Skeletal muscle tissue (tissue), 4 donors: ENCODE measurements around the gene TNS3. TPM values are rescaled to one million over a fixed set of nuclear protein-coding genes. Genes with fewer than 3 reads are reported as not detected.
"Not testable (repeated sequence)": the region's sequence is repeated elsewhere in the genome, so short reads cannot be mapped to it uniquely, and the experiment has no call there.

Source experiments
- H3K27ac ChIP-seq: one replicate; pipeline ENCODE4 v1.7.0; 2013; ENCODE audit warnings: mild to moderate bottlenecking, low read depth, low read length, inconsistent platforms
- H3K27me3 ChIP-seq, 3 donors: one replicate each; pipeline ENCODE4 v1.7.0; 2013; ENCODE audit warnings: low read length in 3 of 3; ENCODE audit not compliant: control insufficient read depth in 3 of 3, insufficient read depth in 3 of 3
- H3K36me3 ChIP-seq, 3 donors: one replicate each; pipeline ENCODE4 v1.7.0; 2013; ENCODE audit warnings: low read length in 3 of 3; ENCODE audit not compliant: control insufficient read depth in 3 of 3, insufficient read depth in 3 of 3
- H3K4me1 ChIP-seq, 3 donors: one replicate each; pipeline ENCODE4 v1.7.0; 2013; ENCODE audit warnings: low read length in 3 of 3, mild to moderate bottlenecking in 3 of 3; ENCODE audit not compliant: control insufficient read depth in 3 of 3, insufficient read depth in 3 of 3
- H3K4me3 ChIP-seq, 3 donors: one replicate each; pipeline ENCODE4 v1.7.0; 2013; ENCODE audit warnings: low read length in 3 of 3
- H3K9ac ChIP-seq, 3 donors: one replicate each; pipeline ENCODE4 v1.7.0; 2013; ENCODE audit warnings: low read length in 3 of 3, mild to moderate bottlenecking in 3 of 3, moderate library complexity in 2 of 3, low read depth in 1 of 3
- H3K9me3 ChIP-seq, 3 donors: one replicate each; pipeline ENCODE4 v1.7.0; 2013; ENCODE audit warnings: low read length in 3 of 3; ENCODE audit not compliant: control insufficient read depth in 3 of 3
- total RNA-seq: library from RNA; depleted of rRNA; stranded (reverse); fragments of >200 nt; gene quantifications from one replicate; pipeline ENCODE4 v1.2.3, GENCODE V29; 2014
- donor health status: Osteomylitis.

Gene TNS3
- total RNA-seq, 1 donor from 2014 or later: 33.4 TPM

DNA sequence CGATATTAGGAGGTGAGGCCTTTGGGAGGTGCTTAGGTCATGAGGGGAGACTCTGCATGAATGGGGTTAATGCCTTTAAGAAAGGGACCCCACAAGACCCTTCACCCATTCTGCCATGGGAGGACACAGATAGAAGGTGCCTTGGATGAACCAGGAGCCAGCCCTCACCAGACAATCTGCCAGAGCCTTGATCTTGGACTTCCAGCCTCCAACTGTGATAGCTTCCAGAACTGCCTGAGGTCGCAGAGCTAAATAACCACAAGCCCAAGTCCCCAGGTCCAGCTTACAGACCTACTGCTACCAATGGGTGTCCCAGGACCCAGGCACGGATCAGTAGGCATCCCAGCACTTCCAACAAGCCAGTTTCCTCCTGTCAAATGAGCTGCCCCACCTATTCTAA is 37.5 kb downstream of the TNS3 start:
- Histone ChIP-seq H3K4me3 (no peak overlapping the region), H3K9me3 (no peaks in the 10 kb centered on the region), H3K27ac (no peak overlapping the region), H3K9ac (no peak overlapping the region), H3K36me3 (peaks cover 0 to 2% (median 0%) of the 10 kb centered on the region in 3 donors), H3K27me3 (no peaks in the 10 kb centered on the region), H3K4me1 (peaks cover 0 to 10% (median 0%) of the 10 kb centered on the region in 3 donors)

DNA sequence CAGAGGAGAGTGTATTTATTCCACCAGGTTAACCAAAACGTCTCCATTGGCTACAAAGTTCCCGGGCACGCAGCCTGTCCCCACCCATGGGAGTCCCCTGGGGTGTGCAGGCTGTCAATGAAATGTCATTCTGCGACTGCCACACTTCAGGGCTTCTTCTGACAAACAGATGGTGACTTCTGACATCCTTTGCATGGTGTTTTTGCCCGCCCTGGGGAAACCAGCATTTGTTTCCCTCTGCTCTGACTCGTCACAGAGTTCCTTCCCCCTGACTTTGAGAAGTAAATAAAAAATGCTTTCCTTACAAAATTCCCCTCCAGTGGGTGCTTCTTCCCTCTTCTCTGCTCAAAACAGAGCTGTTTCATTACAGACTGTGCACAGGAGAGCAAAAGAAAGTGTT is 38.2 kb downstream of the TNS3 start:
- no peak overlapping the region for H3K27ac ChIP-seq
- H3K9me3 ChIP-seq: no peaks in the 10 kb centered on the region
- no peaks in the 10 kb centered on the region for H3K27me3 ChIP-seq
- H3K36me3 ChIP-seq: peaks cover 0 to 2% (median 0%) of the 10 kb centered on the region in 3 donors
- no peak overlapping the region for H3K4me3 ChIP-seq
- no peak overlapping the region for H3K9ac ChIP-seq
- H3K4me1 ChIP-seq: peaks cover 0 to 10% (median 0%) of the 10 kb centered on the region in 3 donors

DNA sequence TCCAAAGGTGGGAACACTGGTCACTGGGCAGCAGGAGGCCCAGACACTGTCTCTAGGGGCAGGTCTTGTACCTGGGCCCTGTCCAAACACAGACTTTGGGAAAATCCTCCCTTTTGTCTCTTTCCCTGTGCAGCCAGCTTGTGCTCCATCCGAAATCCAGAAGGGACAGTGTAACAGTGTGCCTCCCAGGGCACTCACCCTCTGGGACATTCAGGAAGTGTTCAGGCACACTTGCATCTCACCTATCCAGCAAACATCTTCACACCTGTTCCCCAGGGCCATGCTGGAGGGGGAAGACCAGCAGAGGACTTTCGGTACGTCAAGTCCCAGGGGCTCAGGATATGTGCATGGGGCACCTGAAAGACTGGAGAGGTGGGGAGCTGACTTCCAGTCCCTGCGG is 38.9 kb downstream of the TNS3 start:
- H3K9ac ChIP-seq: no peak overlapping the region
- no peaks in the 10 kb centered on the region for H3K9me3 ChIP-seq
- H3K27me3 ChIP-seq: no peaks in the 10 kb centered on the region
- H3K27ac ChIP-seq: no peak overlapping the region
- H3K36me3 ChIP-seq: peaks cover 0 to 2% (median 0%) of the 10 kb centered on the region in 3 donors
- peaks cover 0 to 11% (median 0%) of the 10 kb centered on the region in 3 donors for H3K4me1 ChIP-seq
- H3K4me3 ChIP-seq: no peak overlapping the region

- no peaks in the 10 kb centered on the region for H3K27me3 ChIP-seq
- H3K4me3 ChIP-seq: no peak overlapping the region
- no peak overlapping the region for H3K27ac ChIP-seq
- H3K9me3 ChIP-seq: no peaks in the 10 kb centered on the region
- no peak overlapping the region for H3K9ac ChIP-seq
- H3K36me3 ChIP-seq: peaks cover 0 to 2% (median 0%) of the 10 kb centered on the region in 3 donors
- peaks cover 2 to 17% (median 4%) of the 10 kb centered on the region in 3 donors for H3K4me1 ChIP-seq
Observed at GRCh38 chr7:47542051-47542450, 39.9 kb downstream of the TNS3 start.

DNA sequence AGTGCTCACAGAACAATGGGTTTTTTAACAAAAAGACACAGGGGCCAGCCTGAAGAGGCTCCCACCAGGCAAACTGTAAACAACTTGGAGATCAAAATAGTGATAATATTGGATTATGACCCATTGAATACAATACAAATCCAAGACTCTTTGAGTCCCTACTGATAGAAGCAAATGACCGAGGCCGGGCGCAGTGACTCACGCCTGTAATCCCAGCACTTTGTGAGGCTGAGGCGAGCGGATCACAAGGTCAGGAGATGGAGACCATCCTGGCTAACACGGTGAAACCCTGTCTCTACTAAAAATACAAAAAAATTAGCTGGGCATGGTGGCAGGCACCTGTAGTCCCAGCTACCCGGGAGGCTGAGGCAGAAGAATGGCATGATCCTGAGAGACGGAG is 40.4 kb downstream of the TNS3 start:
- not testable (repeated sequence) for H3K27ac ChIP-seq, H3K9me3 ChIP-seq, H3K27me3 ChIP-seq, H3K36me3 ChIP-seq, H3K9ac ChIP-seq, H3K4me3 ChIP-seq
- peaks cover 6 to 20% (median 7%) of the 10 kb centered on the region in 3 donors for H3K4me1 ChIP-seq

DNA sequence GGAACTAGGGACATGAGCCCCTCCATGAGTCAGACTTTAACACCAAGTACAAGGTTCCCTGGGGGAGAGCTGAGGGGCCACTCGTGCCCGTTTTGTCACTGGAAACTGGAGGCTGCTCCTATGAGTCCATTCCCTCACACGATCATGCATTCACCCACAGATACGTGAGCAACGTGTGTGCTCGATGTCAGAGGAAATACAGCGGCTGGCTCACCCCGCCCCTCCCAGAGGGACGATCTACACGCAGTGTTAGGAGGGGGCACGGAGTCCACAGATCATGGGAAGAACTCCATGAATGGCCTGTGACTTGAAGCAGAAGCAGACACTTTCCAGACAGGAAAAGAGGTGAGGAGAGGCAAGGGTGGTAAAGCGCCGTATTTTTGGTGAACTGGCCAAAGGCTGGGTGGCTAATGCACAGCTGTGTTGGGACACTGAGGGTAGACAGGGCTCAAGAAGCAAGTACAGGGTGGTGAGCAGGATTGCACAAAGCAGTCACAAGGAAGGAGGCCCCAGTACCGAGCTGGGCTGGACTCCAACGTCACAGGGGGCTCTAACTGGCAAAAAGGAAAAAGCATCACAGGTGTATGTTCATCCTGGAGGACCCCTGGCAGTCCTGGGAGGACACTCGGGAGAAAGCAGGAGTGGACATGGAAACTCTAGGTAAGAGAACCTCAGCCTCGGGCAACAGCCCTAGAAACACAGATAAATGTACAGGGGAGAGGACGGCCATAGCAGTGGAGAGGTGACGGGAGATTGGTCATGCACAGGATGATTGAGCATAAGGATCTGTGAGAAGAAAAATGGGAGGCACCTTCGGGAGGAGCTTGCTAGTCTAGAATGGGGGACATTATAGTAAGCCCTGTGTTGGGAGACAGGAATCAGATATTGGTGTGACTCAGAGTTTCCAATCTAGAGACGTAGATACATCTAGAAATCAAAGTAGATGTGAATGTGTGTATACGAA is 41.2 kb downstream of the TNS3 start:
- Histone ChIP-seq H3K4me3 (no peak overlapping the region), H3K4me1 (peaks cover 10 to 27% (median 11%) of the 10 kb centered on the region in 3 donors), H3K9me3 (no peaks in the 10 kb centered on the region), H3K27ac (no peak overlapping the region), H3K27me3 (no peaks in the 10 kb centered on the region), H3K36me3 (peaks cover 0 to 2% (median 0%) of the 10 kb centered on the region in 3 donors), H3K9ac (no peak overlapping the region)

- no peak overlapping the region for H3K9ac ChIP-seq
- no peaks in the 10 kb centered on the region for H3K27me3 ChIP-seq
- no peak overlapping the region for H3K4me3 ChIP-seq
- H3K9me3 ChIP-seq: no peaks in the 10 kb centered on the region
- H3K4me1 ChIP-seq: peaks cover 15 to 32% (median 17%) of the 10 kb centered on the region in 3 donors
- peaks cover 0 to 2% (median 0%) of the 10 kb centered on the region in 3 donors for H3K36me3 ChIP-seq
- no peak overlapping the region for H3K27ac ChIP-seq
Observed at GRCh38 chr7:47540053-47540386, 41.9 kb downstream of the TNS3 start.

DNA sequence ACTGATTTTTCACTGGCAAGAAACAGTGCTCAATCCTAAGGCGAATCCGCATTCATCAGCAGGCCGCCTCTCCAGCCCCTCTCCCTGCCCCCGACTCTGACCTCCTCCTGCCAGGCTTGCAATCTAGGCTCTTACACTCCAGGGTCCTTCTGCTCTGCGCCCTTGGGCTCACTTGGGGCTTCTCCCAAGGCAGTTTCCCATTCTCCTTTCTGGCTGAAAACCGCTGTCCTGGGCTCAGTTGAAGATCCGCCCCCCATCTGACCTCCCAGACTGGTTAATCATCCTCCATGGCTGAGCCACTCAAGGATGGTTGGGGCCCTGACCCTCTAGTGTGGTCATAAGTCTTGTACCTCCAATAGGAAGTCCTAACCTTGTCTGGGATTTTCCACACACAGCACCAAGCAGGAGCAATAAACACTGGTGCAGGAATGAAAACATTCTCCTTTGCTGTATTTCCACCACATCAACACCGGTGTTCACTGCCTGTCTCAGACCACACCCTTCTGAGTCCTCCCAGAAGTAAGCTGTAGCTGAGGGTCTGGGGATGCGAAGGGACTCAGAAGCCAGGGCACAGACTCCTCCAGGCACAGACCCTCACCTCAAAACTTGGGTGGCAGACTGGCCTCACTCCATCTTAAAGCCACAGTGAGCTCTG is 42.4 kb downstream of the TNS3 start:
- Histone ChIP-seq H3K4me3 (no peak overlapping the region), H3K9ac (no peak overlapping the region)

GRCh38 chr7:47538846-47539311 is 43.0 kb downstream of the TNS3 start:
- H3K4me1 ChIP-seq: peaks cover 18 to 33% (median 19%) of the 10 kb centered on the region in 3 donors
- no peaks in the 10 kb centered on the region for H3K9me3 ChIP-seq
- no peak overlapping the region for H3K9ac ChIP-seq
- no peak overlapping the region for H3K4me3 ChIP-seq
- no peaks in the 10 kb centered on the region for H3K27me3 ChIP-seq
- no peak overlapping the region for H3K27ac ChIP-seq
- H3K36me3 ChIP-seq: peaks cover 0 to 2% (median 0%) of the 10 kb centered on the region in 3 donors

More for the DNA sequence above, 42.4 kb downstream of the TNS3 start:
- Histone ChIP-seq H3K36me3 (peaks cover 0 to 2% (median 0%) of the 10 kb centered on the region in 3 donors), H3K27ac (no peak overlapping the region), H3K9me3 (no peaks in the 10 kb centered on the region), H3K4me1 (peaks cover 18 to 33% (median 19%) of the 10 kb centered on the region in 3 donors), H3K27me3 (no peaks in the 10 kb centered on the region)
